Measurements from ENCODE around the gene DSCAM.

DNA sequence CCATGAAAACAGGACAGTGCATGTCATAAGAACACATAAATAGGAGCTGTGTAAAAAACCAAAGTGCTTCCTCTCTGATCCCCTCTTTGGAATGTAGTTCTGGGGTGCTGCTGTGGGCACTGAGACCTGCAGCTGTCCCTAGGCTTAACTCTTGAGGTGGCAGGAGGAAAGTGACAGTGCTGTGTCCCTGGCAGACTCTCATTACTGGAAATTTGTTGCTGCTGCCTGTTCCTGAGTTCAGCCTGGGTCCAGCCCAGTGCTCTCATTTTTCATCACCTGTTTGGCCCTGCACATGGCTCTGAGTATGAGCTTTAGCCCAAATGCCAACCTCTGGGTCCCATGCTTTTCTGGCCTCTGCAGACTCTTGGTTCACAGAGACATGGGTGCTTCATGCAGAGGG is 329.3 kb downstream of the DSCAM start:
- TF ChIP-seq POLR2A (IDR thresholded peaks at IDR 0.05) (no peak), CTCF (IDR thresholded peaks at IDR 0.05) (no peak)
